HG03103 (cell line): ENCODE measurements around the gene UGT1A10.

Experiments
- ATAC-seq: cut with Tn5 transposase; IDR thresholded peaks from one replicate; pipeline ENCODE4 v1.9.1; 2021; ENCODE audit warnings: low read depth; ENCODE audit not compliant: unreplicated experiment

UGT1A10 gene

GRCh38 chr2:233801357-233802131 lies 165.3 kb downstream of the UGT1A10 start:
- ATAC-seq: no peak

DNA sequence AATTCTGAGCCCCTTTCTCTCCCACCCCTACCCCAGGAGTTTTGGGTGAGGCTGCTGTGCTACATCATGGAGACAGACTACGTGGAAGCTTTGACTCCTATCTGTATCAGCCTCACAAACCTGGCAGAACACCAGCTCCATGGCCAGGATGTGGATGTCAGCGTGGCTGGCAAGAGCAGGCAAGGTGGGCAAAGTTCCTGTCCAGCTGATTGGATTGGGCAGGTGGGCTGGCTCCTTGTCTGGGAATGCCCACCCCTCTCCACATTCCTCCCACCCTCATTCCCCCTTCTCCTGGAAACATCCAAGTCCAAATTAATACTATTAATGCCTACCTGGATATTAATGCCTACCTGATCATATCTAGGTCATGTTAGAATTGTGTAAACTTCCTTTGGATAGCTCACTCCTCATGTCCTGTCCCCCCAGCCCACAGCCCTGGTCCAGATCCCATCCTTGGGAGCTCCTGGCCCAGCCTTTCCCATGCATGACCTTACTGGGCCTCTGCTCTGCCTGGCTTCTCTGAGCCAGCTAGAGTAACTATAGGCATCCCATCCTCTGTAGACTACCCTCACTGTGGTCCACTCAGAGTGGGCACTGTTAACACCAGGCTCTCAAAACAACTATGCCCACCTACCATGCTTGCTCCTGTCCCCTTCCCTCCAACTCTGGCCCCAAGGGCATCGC lies 166.0 kb downstream of the UGT1A10 start:
- no peak for ATAC-seq

- ATAC-seq: no peak
Measured at GRCh38 chr2:233803292-233803911, 167.2 kb downstream of the UGT1A10 start.

GRCh38 chr2:233803994-233804393 lies 167.7 kb downstream of the UGT1A10 start:
- ATAC-seq: no peak

GRCh38 chr2:233807215-233807865 lies 171.1 kb downstream of the UGT1A10 start:
- no peak for ATAC-seq

- ATAC-seq: no peak
Measured at GRCh38 chr2:233807966-233808935, 172.0 kb downstream of the UGT1A10 start.

GRCh38 chr2:233810385-233810784 lies 174.1 kb downstream of the UGT1A10 start:
- ATAC-seq: no peak

- ATAC-seq: no peak
Measured at GRCh38 chr2:233811087-233811486, 174.8 kb downstream of the UGT1A10 start.

DNA sequence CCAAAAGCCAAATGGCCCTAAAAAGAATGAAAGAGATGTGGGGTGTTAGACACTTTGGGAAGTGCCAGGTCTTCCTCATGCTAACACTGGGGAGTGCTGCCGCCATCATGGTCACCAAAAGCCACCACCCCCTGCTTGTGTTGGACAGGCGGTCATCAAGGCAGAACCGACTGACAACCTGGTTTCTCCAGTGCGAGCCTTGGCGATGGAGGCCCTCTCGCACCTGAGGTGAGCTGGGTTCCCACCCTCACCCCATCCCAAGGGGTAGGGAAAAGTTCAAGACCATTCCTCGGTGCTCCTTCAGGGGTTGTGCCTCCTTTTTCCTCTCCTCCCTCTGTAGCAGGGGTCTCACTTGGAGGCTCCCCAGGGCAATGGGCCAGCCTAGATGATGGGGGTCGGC lies 175.5 kb downstream of the UGT1A10 start:
- ATAC-seq: no peak

DNA sequence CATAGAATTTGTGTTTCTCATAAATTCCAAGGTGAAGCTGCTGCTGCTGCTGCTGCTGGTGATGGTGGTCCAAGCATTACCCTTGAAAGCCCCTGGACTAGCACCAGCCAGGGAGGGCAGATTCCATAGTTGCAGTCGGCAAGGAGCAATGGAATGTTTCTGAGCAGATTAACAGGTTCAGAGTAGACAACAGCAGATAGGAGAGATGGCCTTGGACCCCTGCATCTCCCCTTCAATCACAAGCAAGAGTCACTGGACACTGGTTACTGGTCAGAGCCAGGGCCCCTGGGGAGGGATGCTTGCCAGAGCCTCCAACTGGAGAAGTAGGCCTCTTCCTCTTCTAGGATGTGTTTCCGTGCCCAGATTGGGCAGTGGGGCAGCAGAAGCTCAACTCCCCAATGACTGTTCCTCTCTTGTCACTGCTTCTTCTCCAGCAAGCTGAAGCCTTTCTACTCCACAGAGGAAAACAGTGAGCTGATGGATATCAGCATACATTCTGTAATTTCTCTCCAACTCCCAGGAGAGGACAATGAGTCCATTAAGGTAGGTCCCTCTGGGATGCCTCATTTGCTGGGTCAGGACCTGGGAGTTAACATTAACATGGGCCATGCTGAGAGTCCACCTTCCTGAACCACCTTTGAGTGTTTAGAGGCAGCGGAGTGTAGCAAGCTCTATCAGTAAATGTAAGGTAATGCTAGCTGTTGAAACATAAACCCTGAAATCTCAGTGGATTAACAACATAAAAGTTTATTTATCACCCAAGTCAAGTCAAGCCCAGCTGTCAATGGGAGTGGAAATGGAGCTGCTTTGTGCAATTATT lies 177.2 kb downstream of the UGT1A10 start:
- no peak for ATAC-seq

DNA sequence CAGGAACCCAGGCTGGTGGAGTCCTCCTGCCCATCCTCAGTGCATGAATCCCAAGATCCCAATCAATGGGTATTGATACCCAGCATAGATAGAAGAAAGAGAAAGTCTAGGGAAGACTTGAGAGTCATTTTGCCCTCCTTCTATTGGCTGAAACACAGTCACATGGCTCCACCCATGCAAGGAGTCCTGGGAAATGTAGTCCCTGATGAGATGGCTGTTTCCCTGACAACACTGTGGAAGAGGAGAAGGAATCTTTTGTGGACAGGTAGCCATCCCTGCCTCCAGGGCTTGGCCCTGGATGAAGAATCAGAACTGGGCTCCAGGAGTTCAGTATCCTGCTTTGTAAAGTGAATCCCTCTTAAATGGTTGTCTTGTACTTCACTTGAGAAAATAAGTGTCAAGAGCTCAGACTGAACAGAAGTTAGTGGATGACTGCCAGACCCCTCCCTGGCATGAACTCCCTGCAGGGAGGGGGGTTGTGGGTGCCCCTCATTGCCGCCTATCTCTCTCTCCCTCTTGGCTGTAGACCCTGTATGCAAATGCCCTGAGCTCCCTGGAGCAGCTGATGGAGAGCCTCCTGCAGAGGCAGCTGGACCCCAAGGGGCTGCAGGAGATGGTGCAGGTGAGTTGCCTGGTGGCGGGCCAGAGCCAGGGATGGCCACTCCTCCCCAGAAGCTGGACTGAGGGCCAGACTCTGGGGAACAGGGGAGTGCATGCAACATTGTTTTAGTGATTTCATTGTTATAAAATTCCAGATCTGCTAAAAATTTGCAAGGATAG lies 178.0 kb downstream of the UGT1A10 start:
- ATAC-seq: no peak

GRCh38 chr2:233815861-233816260 lies 179.6 kb downstream of the UGT1A10 start:
- ATAC-seq: no peak

DNA sequence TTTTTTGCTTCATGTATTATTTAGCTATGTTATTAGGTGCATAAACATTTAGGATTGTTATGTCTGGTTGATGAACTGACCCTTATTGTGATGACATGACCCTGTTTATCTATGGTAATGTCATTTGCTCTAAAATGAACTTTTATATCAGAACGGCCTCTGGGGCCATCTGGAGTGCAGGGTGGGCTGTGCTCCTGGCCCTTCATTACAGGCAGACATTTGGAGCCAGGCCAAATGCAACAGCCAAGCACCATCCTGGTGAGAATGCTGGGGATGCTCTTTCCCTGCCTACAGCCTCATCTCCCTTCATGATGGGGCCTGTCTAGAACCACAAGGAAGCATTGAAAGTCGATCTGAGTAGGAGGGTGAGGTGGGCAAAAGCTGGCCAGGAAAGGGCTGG lies 180.1 kb downstream of the UGT1A10 start:
- ATAC-seq: no peak

- ATAC-seq: no peak
Measured at GRCh38 chr2:233816771-233817170, 180.5 kb downstream of the UGT1A10 start.

DNA sequence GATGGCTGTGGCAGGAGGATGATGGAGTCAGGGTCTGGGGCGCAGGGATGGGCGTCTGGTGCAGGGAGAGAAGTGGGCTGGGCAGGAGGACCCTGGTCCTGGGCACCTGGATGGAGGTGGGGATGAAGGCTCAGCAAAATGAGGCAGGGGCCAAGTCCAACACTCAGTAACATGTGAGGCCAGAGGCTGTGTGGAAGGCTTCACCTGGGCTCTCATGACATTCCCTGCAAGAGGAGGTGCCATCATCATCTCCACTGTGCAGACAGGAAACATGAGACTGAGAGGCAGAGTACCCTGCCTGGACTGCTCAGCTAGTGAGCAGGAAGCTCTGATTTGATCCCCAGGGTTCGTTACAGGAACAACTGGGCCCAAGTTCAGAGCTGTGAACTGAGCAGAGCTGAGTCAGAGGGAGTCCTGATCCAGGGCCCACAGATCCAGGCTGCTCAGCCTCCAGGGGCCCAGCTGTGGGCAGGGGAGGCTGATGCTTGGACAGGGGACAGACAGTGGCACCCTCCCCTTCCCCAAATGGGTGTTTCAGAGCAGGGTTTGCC lies 181.2 kb downstream of the UGT1A10 start:
- ATAC-seq: no peak

DNA sequence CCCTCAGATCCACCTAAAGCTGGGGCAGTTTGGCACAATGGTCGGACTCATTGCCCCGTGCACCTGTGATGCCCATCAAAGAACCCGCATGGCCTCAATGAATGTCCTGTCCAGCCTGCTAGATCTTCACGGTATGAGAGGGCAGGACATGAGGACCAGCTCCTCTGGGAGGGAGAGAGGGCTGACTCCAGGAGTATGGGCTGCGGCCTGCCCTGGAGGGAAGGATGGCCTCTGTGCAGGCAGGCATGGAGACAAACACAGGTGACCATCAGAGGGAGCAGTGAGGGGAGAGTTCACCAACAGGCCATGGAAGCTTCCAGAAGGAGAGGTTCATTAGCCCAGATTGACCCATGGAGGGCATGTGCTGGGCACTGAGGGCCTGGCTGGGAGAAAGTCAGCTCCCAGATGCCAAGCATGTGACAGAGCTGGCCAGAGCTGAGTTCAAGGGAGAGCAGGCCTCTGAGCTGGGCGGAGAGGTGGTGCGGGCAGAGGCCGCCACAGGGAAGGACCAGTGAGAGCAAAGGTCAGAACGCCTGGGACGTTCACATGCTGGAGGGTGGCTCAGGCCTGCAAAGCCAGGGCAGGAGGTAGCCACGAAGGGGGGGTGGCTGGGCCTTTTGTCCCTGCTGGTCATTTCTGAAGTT lies 181.9 kb downstream of the UGT1A10 start:
- ATAC-seq: no peak
